Measurements from ENCODE around the gene FRMD7.

FRMD7 gene

DNA sequence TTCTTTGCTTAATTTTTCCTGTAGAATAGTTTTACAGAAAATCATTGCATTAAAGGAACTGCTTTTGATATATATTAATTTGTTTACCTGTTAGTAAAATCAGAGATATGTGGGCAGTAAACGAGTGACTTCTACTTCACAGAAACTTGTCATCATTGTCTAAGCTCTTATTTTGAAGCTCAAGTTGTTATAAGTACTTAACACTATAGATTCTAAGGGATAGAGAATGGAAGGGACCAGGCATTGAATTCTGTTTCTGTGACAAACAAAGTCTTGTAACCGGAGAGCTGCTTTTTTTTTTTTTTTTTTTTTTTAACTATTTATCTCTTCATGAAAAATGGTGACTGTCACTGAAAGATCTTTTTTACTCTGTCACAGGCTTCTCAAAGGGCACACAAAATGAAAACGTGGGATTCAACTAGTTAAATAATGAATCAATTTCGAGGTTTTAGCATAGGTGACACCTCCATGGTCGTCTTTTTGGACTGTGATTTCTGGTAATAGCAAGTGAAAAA lies 90.3 kb downstream of the FRMD7 start:
- no peak for DNase-seq (ENCODE audit: low read depth, low spot score)

GRCh38 chrX:132034648-132035047 lies 93.2 kb downstream of the FRMD7 start:
- DNase-seq (ENCODE audit: low read depth, low spot score) = no peak

DNA sequence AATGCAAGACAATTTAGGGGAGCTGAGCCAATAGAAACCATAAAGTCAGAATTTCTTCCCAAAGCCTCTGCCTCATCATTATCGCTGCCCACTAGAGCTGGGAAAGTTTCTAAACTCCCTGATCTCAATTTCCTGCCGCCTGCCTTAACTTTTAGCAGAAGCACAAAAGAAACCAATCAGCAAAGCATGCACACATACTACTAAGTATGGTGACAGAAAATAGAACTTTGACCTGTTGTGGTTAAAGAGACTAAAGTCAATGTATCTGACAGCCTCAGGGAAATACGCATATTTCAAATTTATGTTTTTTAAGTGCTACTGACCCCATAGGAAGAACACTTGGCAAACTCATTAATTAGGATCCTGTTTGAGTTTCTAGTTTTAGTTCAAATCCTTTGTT lies 94.7 kb downstream of the FRMD7 start:
- DNase-seq (ENCODE audit: low read depth, low spot score) = no peak

GRCh38 chrX:132031867-132032266 lies 96.0 kb downstream of the FRMD7 start:
- DNase-seq (ENCODE audit: low read depth, low spot score) = no peak

DNA sequence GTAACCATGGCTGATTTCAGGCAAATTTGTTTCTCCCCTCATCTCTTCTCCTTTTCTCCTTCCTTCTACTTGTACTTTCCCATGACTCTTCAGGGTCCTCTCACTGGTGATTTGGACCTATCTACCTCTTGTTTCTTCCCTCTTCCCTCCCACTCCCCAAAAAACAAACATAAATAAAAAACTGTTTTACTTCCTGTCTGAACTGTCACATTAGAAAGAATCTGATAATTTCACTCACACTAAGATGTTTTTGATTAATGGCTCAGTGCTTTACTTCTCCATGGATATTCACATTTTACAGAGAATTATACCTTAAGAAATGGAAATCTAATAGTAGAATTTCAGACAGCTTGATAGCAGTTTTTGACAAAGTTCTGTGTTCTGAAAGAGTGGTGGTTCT lies 97.6 kb downstream of the FRMD7 start:
- DNase-seq (ENCODE audit: low read depth, low spot score) = no peak

Measured in smooth muscle cell of the brain vasculature (primary cell).